Gastroesophageal sphincter (tissue), 3 donors: ENCODE data around the gene LATS2.

ENCODE experiments used
- POLR2A ChIP-seq, 2 donors: fragments of 450-650 bp; IDR thresholded peaks; one replicate each; pipeline ENCODE4 v1.6.1; 2017; ENCODE audit warnings: antibody characterized with exemption in 2 of 2, mild to moderate bottlenecking in 2 of 2, moderate library complexity in 1 of 2
- POLR2AphosphoS5 ChIP-seq: sonication (generic); formaldehyde crosslinking; IDR thresholded peaks from one replicate; pipeline ENCODE4 v1.6.1; 2017; ENCODE audit warnings: antibody characterized with exemption
- TF ChIP-seq, protein P1 (sequence below), 4 experiments: fragments of 200-600 bp in 2 of 4; fragments of 450-650 bp in 2 of 4; sonication (generic) in 1 of 4; IDR thresholded peaks; one replicate each; pipeline ENCODE4 v1.5.1; 2017 to 2019; ENCODE audit warnings: antibody characterized with exemption in 4 of 4, mild to moderate bottlenecking in 2 of 4, moderate library complexity in 2 of 4

GRCh38 chr13:21059641-21060337 lies 1.6 kb downstream of the LATS2 start:
- TF ChIP-seq POLR2AphosphoS5 = no peak
- no peak for TF ChIP-seq POLR2A (IDR thresholded peaks at IDR 0.05)
- TF ChIP-seq, protein P1, sequence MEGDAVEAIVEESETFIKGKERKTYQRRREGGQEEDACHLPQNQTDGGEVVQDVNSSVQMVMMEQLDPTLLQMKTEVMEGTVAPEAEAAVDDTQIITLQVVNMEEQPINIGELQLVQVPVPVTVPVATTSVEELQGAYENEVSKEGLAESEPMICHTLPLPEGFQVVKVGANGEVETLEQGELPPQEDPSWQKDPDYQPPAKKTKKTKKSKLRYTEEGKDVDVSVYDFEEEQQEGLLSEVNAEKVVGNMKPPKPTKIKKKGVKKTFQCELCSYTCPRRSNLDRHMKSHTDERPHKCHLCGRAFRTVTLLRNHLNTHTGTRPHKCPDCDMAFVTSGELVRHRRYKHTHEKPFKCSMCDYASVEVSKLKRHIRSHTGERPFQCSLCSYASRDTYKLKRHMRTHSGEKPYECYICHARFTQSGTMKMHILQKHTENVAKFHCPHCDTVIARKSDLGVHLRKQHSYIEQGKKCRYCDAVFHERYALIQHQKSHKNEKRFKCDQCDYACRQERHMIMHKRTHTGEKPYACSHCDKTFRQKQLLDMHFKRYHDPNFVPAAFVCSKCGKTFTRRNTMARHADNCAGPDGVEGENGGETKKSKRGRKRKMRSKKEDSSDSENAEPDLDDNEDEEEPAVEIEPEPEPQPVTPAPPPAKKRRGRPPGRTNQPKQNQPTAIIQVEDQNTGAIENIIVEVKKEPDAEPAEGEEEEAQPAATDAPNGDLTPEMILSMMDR (IDR thresholded peaks at IDR 0.05) = no peak
